WERI-Rb-1 (cell line): Measurements from ENCODE around the gene ANKRD63.

Experiments
- DNase-seq: peaks from one replicate; pipeline ENCODE4 v3.0.0-alpha.2; 2020
- H3K27ac ChIP-seq: fragments of 250-450 bp; sonication (Bioruptor Pico); 2 replicates; pipeline ENCODE4 v1.5.1; 2020; ENCODE audit warnings: mild to moderate bottlenecking, moderate library complexity
- H3K27me3 ChIP-seq: fragments of 250-450 bp; sonication (Bioruptor Pico); 2 replicates; pipeline ENCODE4 v1.5.1; 2021; ENCODE audit warnings: mild to moderate bottlenecking, low read depth, moderate library complexity; ENCODE audit not compliant: insufficient read depth, severe bottlenecking
- H3K36me3 ChIP-seq: fragments of 250-450 bp; sonication (Bioruptor Pico); 2 replicates; pipeline ENCODE4 v1.5.1; 2020; ENCODE audit warnings: mild to moderate bottlenecking, moderate library complexity
- H3K4me3 ChIP-seq: 2 replicates; pipeline ENCODE4 v1.5.1; 2011; ENCODE audit warnings: low read depth, mild to moderate bottlenecking, control low read depth, low read length
- H3K9me3 ChIP-seq: fragments of 250-450 bp; sonication (Bioruptor Pico); 2 replicates; pipeline ENCODE4 v1.5.1; 2021; ENCODE audit warnings: mild to moderate bottlenecking, moderate library complexity; ENCODE audit not compliant: severe bottlenecking
- TF ChIP-seq, protein P1 (sequence below): IDR thresholded peaks from 2 replicates; pipeline ENCODE4 v1.5.1; 2011; ENCODE audit warnings: low read depth, mild to moderate bottlenecking, control low read depth, inconsistent platforms, low read length

Gene ANKRD63

DNA sequence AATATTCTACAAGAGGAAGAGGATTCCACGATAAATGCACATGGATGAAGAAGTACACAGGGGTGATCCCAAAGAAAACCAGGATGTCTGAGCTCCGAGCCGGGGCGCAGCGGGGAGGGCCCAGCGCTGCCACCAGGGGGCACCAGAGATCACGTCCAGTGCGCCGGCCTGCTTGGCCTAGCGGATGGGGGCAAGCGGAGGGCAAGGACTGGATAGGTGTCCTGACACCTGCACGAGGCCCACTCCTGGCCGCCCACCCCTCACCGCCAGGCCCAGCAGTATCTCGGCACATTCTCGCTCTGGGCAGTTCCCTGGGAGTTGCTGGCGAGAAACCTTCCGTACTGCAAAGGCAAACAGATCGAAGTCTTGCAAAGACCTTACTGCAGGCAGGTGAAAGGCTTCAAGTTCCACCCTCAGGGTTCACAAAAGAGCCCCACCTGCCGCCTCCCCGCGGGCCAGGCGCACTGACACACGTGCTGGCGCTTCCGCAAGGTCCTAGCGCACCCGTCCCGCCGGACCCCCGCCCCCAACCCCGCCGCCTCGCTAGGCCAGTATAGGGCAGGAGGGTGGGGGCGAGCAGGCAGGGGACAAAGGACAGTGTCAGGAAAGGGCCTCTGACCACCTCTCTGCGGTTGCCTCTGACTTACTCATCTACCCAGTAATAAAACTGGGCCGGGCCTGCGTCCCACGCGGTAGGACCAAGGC is 3.3 kb downstream of the ANKRD63 start:
- Histone ChIP-seq H3K27me3 (no peaks in the 10 kb centered on the region), H3K27ac (peak overlapping the region; percentile 77), H3K4me3 (peak overlapping the region; percentile 22; the same call in 1 of the 2 replicates), H3K9me3 (no peaks in the 10 kb centered on the region), H3K36me3 (peaks cover 2% of the 10 kb centered on the region; the same call in 1 of the 2 replicates)
- TF ChIP-seq, protein P1, sequence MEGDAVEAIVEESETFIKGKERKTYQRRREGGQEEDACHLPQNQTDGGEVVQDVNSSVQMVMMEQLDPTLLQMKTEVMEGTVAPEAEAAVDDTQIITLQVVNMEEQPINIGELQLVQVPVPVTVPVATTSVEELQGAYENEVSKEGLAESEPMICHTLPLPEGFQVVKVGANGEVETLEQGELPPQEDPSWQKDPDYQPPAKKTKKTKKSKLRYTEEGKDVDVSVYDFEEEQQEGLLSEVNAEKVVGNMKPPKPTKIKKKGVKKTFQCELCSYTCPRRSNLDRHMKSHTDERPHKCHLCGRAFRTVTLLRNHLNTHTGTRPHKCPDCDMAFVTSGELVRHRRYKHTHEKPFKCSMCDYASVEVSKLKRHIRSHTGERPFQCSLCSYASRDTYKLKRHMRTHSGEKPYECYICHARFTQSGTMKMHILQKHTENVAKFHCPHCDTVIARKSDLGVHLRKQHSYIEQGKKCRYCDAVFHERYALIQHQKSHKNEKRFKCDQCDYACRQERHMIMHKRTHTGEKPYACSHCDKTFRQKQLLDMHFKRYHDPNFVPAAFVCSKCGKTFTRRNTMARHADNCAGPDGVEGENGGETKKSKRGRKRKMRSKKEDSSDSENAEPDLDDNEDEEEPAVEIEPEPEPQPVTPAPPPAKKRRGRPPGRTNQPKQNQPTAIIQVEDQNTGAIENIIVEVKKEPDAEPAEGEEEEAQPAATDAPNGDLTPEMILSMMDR = peak; percentile 94
- peak; percentile 78 for DNase-seq

DNA sequence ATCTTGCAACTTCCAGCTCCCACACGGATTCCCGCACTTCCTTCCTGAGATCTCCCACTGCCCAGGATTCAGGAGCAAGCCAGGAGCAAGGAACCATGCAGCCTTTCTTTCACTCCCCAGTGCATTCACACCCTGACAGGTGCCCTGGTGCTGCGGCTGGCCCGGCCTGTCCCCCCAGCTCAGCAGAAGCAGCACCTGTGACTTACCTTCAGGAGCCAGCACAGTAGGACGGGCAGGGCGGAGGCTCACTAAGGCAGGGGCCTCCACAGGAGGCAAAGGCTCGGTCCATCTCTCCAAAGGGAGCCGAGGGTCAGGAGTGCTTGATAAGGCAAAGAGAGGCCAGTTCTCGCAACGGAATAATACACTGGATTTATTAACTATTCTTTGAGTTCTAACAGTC is 4.8 kb downstream of the ANKRD63 start:
- no peak overlapping the region for H3K4me3 ChIP-seq
- peaks cover 2% of the 10 kb centered on the region; the same call in 1 of the 2 replicates for H3K36me3 ChIP-seq
- H3K27me3 ChIP-seq = no peaks in the 10 kb centered on the region
- TF ChIP-seq, protein P1 = no peak
- H3K27ac ChIP-seq = no peak overlapping the region
- no peaks in the 10 kb centered on the region for H3K9me3 ChIP-seq
- DNase-seq = no peak

GRCh38 chr15:40277471-40277870 is 5.4 kb downstream of the ANKRD63 start:
- Histone ChIP-seq H3K36me3 (peaks cover 2% of the 10 kb centered on the region; the same call in 1 of the 2 replicates), H3K4me3 (no peak overlapping the region), H3K27me3 (no peaks in the 10 kb centered on the region), H3K9me3 (no peaks in the 10 kb centered on the region), H3K27ac (no peak overlapping the region)
- TF ChIP-seq, protein P1 = no peak
- no peak for DNase-seq

GRCh38 chr15:40276927-40277326 is 5.9 kb downstream of the ANKRD63 start:
- Histone ChIP-seq H3K9me3 (no peaks in the 10 kb centered on the region), H3K27me3 (no peaks in the 10 kb centered on the region), H3K4me3 (no peak overlapping the region), H3K27ac (peak overlapping the region; percentile 39; the same call in 1 of the 2 replicates), H3K36me3 (peaks cover 2% of the 10 kb centered on the region; the same call in 1 of the 2 replicates)
- TF ChIP-seq, protein P1 = no peak
- no peak for DNase-seq

DNA sequence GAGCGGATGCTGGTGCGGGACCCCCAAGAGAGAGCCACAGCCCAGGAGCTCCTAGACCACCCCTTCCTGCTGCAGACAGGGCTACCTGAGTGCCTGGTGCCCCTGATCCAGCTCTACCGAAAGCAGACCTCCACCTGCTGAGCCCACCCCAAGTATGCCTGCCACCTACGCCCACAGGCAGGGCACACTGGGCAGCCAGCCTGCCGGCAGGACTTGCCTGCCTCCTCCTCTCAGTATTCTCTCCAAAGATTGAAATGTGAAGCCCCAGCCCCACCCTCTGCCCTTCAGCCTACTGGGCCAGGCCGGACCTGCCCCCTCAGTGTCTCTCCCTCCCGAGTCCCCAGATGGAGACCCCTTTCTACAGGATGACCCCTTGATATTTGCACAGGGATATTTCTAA is 6.9 kb downstream of the ANKRD63 start:
- TF ChIP-seq, protein P1 = no peak
- Histone ChIP-seq H3K4me3 (no peak overlapping the region), H3K27me3 (no peaks in the 10 kb centered on the region), H3K36me3 (peaks cover 2% of the 10 kb centered on the region; the same call in 1 of the 2 replicates), H3K27ac (no peak overlapping the region), H3K9me3 (no peaks in the 10 kb centered on the region)
- no peak for DNase-seq
